ENCODE results near the gene SLC8A1.

Gene SLC8A1

GRCh38 chr2:40457366-40457765, 5.5 kb upstream of the SLC8A1 start:
- H4K20me1 ChIP-seq (ENCODE audit: insufficient read depth, low read length, poor library complexity, severe bottlenecking) = no peaks in the 10 kb centered on the region
- H3K9me3 ChIP-seq (ENCODE audit: insufficient read depth, low read depth, low read length) = no peaks in the 10 kb centered on the region
- H3K79me2 ChIP-seq (ENCODE audit: insufficient read depth, low read length) = no peaks in the 10 kb centered on the region
- no peak overlapping the region for H3K9ac ChIP-seq (ENCODE audit: low read depth, low read length, poor library complexity, severe bottlenecking)
- no peaks in the 10 kb centered on the region for H3K36me3 ChIP-seq (ENCODE audit: insufficient read depth, low read length)
- TF ChIP-seq CTCF (conservative IDR thresholded peaks at IDR 0.05; ENCODE audit: low read length) (no peak), EZH2phosphoT487 (IDR thresholded peaks at IDR 0.05; ENCODE audit: borderline replicate concordance) (no peak)
- no peak overlapping the region for H3K4me2 ChIP-seq (ENCODE audit: low read depth, low read length, poor library complexity, severe bottlenecking)
- H2AFZ ChIP-seq (ENCODE audit: low read length) = no peak overlapping the region
- H3F3A ChIP-seq (ENCODE audit: low read depth) = 0 out of 2 replicates have a peak, but pooled peaks cover 2% of the 10 kb centered on the region
- no peak overlapping the region for H3K4me3 ChIP-seq (ENCODE audit: low read length, poor library complexity, severe bottlenecking)
- H3K4me1 ChIP-seq (ENCODE audit: insufficient read depth, low read length, poor library complexity, severe bottlenecking) = no peaks in the 10 kb centered on the region
- peaks cover 6% of the 10 kb centered on the region for H3K27me3 ChIP-seq (ENCODE audit: insufficient read depth, low read length, poor library complexity, severe bottlenecking)
- H3K9me2 ChIP-seq (replicated peaks; ENCODE audit: low read depth, low read length) = no peaks in the 10 kb centered on the region

GRCh38 chr2:40456926-40457325, 5.0 kb upstream of the SLC8A1 start:
- no peak overlapping the region for H3K4me2 ChIP-seq (ENCODE audit: low read depth, low read length, poor library complexity, severe bottlenecking)
- H3K79me2 ChIP-seq (ENCODE audit: insufficient read depth, low read length) = no peaks in the 10 kb centered on the region
- H4K20me1 ChIP-seq (ENCODE audit: insufficient read depth, low read length, poor library complexity, severe bottlenecking) = no peaks in the 10 kb centered on the region
- H3K9me2 ChIP-seq (replicated peaks; ENCODE audit: low read depth, low read length) = no peaks in the 10 kb centered on the region
- no peaks in the 10 kb centered on the region for H3K4me1 ChIP-seq (ENCODE audit: insufficient read depth, low read length, poor library complexity, severe bottlenecking)
- no peaks in the 10 kb centered on the region for H3K9me3 ChIP-seq (ENCODE audit: insufficient read depth, low read depth, low read length)
- H2AFZ ChIP-seq (ENCODE audit: low read length) = no peak overlapping the region
- H3K36me3 ChIP-seq (ENCODE audit: insufficient read depth, low read length) = no peaks in the 10 kb centered on the region
- TF ChIP-seq EZH2phosphoT487 (IDR thresholded peaks at IDR 0.05; ENCODE audit: borderline replicate concordance) = no peak
- no peak for TF ChIP-seq CTCF (conservative IDR thresholded peaks at IDR 0.05; ENCODE audit: low read length)
- H3F3A ChIP-seq (ENCODE audit: low read depth) = 0 out of 2 replicates have a peak, but pooled peaks cover 2% of the 10 kb centered on the region
- H3K9ac ChIP-seq (ENCODE audit: low read depth, low read length, poor library complexity, severe bottlenecking) = no peak overlapping the region
- no peak overlapping the region for H3K4me3 ChIP-seq (ENCODE audit: low read length, poor library complexity, severe bottlenecking)
- H3K27me3 ChIP-seq (ENCODE audit: insufficient read depth, low read length, poor library complexity, severe bottlenecking) = peaks cover 8% of the 10 kb centered on the region

GRCh38 chr2:40455661-40456060, 3.8 kb upstream of the SLC8A1 start:
- no peak overlapping the region for H3K4me2 ChIP-seq (ENCODE audit: low read depth, low read length, poor library complexity, severe bottlenecking)
- no peaks in the 10 kb centered on the region for H3K79me2 ChIP-seq (ENCODE audit: insufficient read depth, low read length)
- no peak overlapping the region for H3K9ac ChIP-seq (ENCODE audit: low read depth, low read length, poor library complexity, severe bottlenecking)
- H3K9me3 ChIP-seq (ENCODE audit: insufficient read depth, low read depth, low read length) = no peaks in the 10 kb centered on the region
- no peaks in the 10 kb centered on the region for H3K9me2 ChIP-seq (replicated peaks; ENCODE audit: low read depth, low read length)
- H3K4me1 ChIP-seq (ENCODE audit: insufficient read depth, low read length, poor library complexity, severe bottlenecking) = peaks cover 10% of the 10 kb centered on the region
- no peak overlapping the region for H2AFZ ChIP-seq (ENCODE audit: low read length)
- TF ChIP-seq EZH2phosphoT487 (IDR thresholded peaks at IDR 0.05; ENCODE audit: borderline replicate concordance) (no peak), CTCF (conservative IDR thresholded peaks at IDR 0.05; ENCODE audit: low read length) (no peak)
- no peaks in the 10 kb centered on the region for H4K20me1 ChIP-seq (ENCODE audit: insufficient read depth, low read length, poor library complexity, severe bottlenecking)
- 0 out of 2 replicates have a peak, but pooled peaks cover 2% of the 10 kb centered on the region for H3F3A ChIP-seq (ENCODE audit: low read depth)
- no peaks in the 10 kb centered on the region for H3K36me3 ChIP-seq (ENCODE audit: insufficient read depth, low read length)
- peaks cover 19% of the 10 kb centered on the region for H3K27me3 ChIP-seq (ENCODE audit: insufficient read depth, low read length, poor library complexity, severe bottlenecking)
- no peak overlapping the region for H3K4me3 ChIP-seq (ENCODE audit: low read length, poor library complexity, severe bottlenecking)
